Erythroblast (primary cell): ENCODE results near the gene EYA2.

Source experiments
- DNase-seq, 2 experiments: peaks; one replicate each; lab custom pipeline; 2025; lab: John Stamatoyannopoulos, UW
- GATA1 ChIP-seq: IDR thresholded peaks from 2 replicates; pipeline ENCODE4 v1.6.1; 2011; ENCODE audit warnings: low read depth, mild to moderate bottlenecking, control low read depth, low read length, moderate library complexity
- POLR2A ChIP-seq: IDR thresholded peaks from 2 replicates; pipeline ENCODE4 v1.6.1; 2011; ENCODE audit warnings: mild to moderate bottlenecking, low read length

The EYA2 gene

GRCh38 chr20:47124181-47124717 lies 229.6 kb downstream of the EYA2 start:
- no peak for TF ChIP-seq GATA1
- TF ChIP-seq POLR2A = no peak
- DNase-seq = peak; percentile 5 to 60

- no peak for DNase-seq
- no peak for TF ChIP-seq POLR2A
- TF ChIP-seq GATA1 = no peak
These were observed 230.8 kb downstream of the EYA2 start for GRCh38 chr20:47125508-47125757.

- no peak for DNase-seq
- TF ChIP-seq POLR2A (no peak), GATA1 (no peak)
These were observed 231.3 kb downstream of the EYA2 start for GRCh38 chr20:47125758-47126591.

- no peak for TF ChIP-seq GATA1
- no peak for TF ChIP-seq POLR2A
- no peak for DNase-seq
These were observed 232.1 kb downstream of the EYA2 start for GRCh38 chr20:47126709-47127108.

- TF ChIP-seq GATA1 (no peak), POLR2A (no peak)
- DNase-seq = no peak
These were observed 232.9 kb downstream of the EYA2 start for GRCh38 chr20:47127546-47127945.

- no peak for DNase-seq
- TF ChIP-seq POLR2A = no peak
- TF ChIP-seq GATA1 = no peak
These were observed 233.4 kb downstream of the EYA2 start for GRCh38 chr20:47127999-47128398.

- no peak for DNase-seq
- TF ChIP-seq GATA1 = no peak
- TF ChIP-seq POLR2A = no peak
These were observed 234.7 kb downstream of the EYA2 start for GRCh38 chr20:47129306-47129705.

- DNase-seq = no peak
- TF ChIP-seq GATA1 = no peak
- TF ChIP-seq POLR2A = no peak
These were observed 239.3 kb downstream of the EYA2 start for GRCh38 chr20:47133809-47134456.

- no peak for DNase-seq
- TF ChIP-seq POLR2A (no peak), GATA1 (no peak)
These were observed 242.1 kb downstream of the EYA2 start for GRCh38 chr20:47136782-47137181.

- TF ChIP-seq GATA1 (no peak), POLR2A (no peak)
- no peak for DNase-seq
These were observed 242.7 kb downstream of the EYA2 start for GRCh38 chr20:47137231-47137870.

GRCh38 chr20:47139934-47140535 lies 245.4 kb downstream of the EYA2 start:
- TF ChIP-seq POLR2A = no peak
- DNase-seq = no peak

- no peak for DNase-seq
- TF ChIP-seq GATA1 = no peak
- no peak for TF ChIP-seq POLR2A
These were observed 246.8 kb downstream of the EYA2 start for GRCh38 chr20:47141350-47141921.

GRCh38 chr20:47141941-47142773 lies 247.5 kb downstream of the EYA2 start:
- DNase-seq = no peak
- TF ChIP-seq GATA1 = no peak
- no peak for TF ChIP-seq POLR2A
